MG63 (cell line): ENCODE measurements around the gene IFFO2. TPM values are rescaled to one million over a fixed set of nuclear protein-coding genes. Genes with fewer than 3 reads are reported as not detected.

Experiments used
- DNase-seq: peaks from one replicate; pipeline ENCODE4 v3.0.0-alpha.2; 2020
- H3K27me3 ChIP-seq: fragments of 250-450 bp; sonication (Bioruptor Pico); 2 replicates; pipeline ENCODE4 v1.5.1; 2020; ENCODE audit warnings: mild to moderate bottlenecking, moderate library complexity
- H3K36me3 ChIP-seq: fragments of 250-450 bp; sonication (Bioruptor Pico); 2 replicates; pipeline ENCODE4 v1.5.1; 2020; ENCODE audit warnings: mild to moderate bottlenecking, moderate library complexity
- H3K4me3 ChIP-seq: fragments of 250-450 bp; sonication (Bioruptor Pico); 2 replicates; pipeline ENCODE4 v1.5.1; 2020; ENCODE audit warnings: mild to moderate bottlenecking, moderate library complexity
- H3K9me3 ChIP-seq: fragments of 250-450 bp; sonication (Bioruptor Pico); 2 replicates; pipeline ENCODE4 v1.5.1; 2020; ENCODE audit warnings: mild to moderate bottlenecking, moderate library complexity
- total RNA-seq: library from RNA; depleted of rRNA; stranded (reverse); fragments of >200 nt; shearing (Covaris generic); gene quantifications from 2 replicates; pipeline ENCODE4 v1.2.3, GENCODE V29; 2014; ENCODE audit warnings: low replicate concordance; rRNA removed

Gene IFFO2
- total RNA-seq, 1 experiment from 2014 or later: 3.9 TPM

GRCh38 chr1:18868354-18868753 is 88.1 kb downstream of the IFFO2 start:
- Histone ChIP-seq H3K4me3 (no peak overlapping the region), H3K27me3 (no peaks in the 10 kb centered on the region), H3K9me3 (no peaks in the 10 kb centered on the region), H3K36me3 (no peaks in the 10 kb centered on the region)
- no peak for DNase-seq

GRCh38 chr1:18866846-18867245 is 89.6 kb downstream of the IFFO2 start:
- no peak for DNase-seq

DNA sequence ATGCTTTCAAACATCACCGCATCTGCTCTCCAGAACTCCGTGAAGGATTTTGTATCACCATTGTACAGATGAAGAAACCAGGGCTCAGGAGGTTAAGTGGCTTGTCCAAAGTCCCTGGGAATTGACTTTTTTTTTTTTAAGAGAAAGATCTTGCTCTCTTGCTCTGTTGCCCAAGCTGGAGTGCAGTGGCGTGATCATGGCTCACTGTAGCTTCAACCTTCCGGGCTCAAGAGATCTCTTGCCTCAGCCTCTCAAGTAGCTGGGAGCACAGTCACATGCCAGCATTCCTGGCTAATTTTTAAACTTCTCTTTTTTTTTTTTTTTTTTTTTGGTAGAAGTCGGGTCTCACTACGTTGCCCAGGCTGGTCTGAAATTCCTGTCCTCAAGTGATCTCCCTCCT is 90.2 kb downstream of the IFFO2 start:
- H3K27me3 ChIP-seq: no peaks in the 10 kb centered on the region
- no peaks in the 10 kb centered on the region for H3K36me3 ChIP-seq
- H3K9me3 ChIP-seq: no peaks in the 10 kb centered on the region
- no peak overlapping the region for H3K4me3 ChIP-seq
- no peak for DNase-seq

More at GRCh38 chr1:18866846-18867245, 89.6 kb downstream of the IFFO2 start:
- Histone ChIP-seq H3K4me3 (no peak overlapping the region), H3K27me3 (no peaks in the 10 kb centered on the region), H3K36me3 (no peaks in the 10 kb centered on the region), H3K9me3 (no peaks in the 10 kb centered on the region)

DNA sequence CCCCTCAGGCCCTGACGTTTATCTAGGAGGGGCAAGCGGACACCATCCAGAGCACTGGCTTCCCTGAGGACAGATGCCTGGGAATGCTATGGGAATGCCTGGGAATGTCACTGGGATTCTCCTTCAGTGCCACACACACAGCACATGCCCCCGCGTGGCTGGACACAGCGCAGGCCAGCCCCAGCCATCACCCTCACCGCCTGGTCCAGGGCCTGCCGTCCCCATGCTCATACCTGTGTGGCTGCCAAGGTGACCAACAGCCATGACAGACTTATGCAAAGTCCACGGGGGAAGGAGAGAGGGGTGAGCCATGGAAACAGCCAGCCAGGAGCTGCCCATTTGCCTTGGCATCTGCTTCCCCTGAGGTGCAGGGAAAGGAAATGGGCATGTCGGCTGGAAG is 91.3 kb downstream of the IFFO2 start:
- Histone ChIP-seq H3K36me3 (no peaks in the 10 kb centered on the region), H3K9me3 (no peaks in the 10 kb centered on the region), H3K27me3 (no peaks in the 10 kb centered on the region), H3K4me3 (no peak overlapping the region)
- DNase-seq: no peak

DNA sequence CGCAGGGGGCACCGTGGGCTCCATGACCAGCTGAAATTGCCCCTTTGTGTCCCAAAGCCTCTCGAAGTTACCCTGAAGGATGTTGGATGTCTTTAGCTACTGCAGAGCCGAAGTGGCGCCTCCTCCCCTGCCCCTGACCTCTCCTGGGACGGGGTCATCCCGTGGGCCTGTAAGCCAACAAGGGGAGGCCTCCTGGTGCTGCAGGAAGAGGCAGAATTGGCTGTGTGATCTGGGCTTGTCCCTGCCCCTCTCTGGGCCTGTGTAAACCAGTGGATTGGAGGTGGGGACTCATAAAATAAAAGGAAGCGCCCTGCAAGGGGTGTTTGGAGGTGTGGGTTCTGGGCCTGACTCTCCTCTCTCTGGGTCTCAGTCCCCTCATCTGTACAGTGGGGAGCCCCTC is 94.9 kb downstream of the IFFO2 start:
- H3K36me3 ChIP-seq: no peaks in the 10 kb centered on the region
- DNase-seq: no peak
- no peaks in the 10 kb centered on the region for H3K9me3 ChIP-seq
- no peaks in the 10 kb centered on the region for H3K27me3 ChIP-seq
- H3K4me3 ChIP-seq: no peak overlapping the region

- Histone ChIP-seq H3K27me3 (no peaks in the 10 kb centered on the region), H3K36me3 (no peaks in the 10 kb centered on the region), H3K9me3 (no peaks in the 10 kb centered on the region), H3K4me3 (no peak overlapping the region)
- no peak for DNase-seq
Measured at GRCh38 chr1:18861082-18861481, 95.4 kb downstream of the IFFO2 start.

DNA sequence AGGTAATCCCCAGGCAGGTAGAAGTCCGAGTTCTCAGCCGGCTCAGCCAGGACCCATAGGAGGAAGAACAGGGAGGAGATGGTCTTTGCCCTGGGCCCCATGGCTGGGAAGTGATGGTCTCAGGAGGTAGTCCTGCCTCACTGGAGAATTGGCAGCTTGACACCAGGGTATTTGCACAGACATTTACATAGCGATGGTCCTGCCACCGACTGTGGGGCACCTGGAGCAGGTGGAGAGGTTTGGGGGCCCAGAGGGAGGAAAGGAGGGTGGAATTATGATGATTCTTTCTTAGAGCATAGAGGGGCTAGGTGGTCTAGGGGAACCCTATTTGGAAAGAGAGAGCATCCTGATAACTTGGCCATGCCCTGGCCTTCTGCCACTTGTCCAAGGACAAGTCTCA is 96.9 kb downstream of the IFFO2 start, which contains the start of gene TAS1R2:
Gene TAS1R2 (minus strand): TSS at position 101 of the 400 bp plus-strand sequence. CDS start 0 bp downstream, at position 101.
- Histone ChIP-seq H3K27me3 (no peaks in the 10 kb centered on the region), H3K4me3 (no peak within 1 kb of the TSS), H3K36me3 (no peaks in the 10 kb centered on the region), H3K9me3 (no peaks in the 10 kb centered on the region)
- no peak for DNase-seq

DNA sequence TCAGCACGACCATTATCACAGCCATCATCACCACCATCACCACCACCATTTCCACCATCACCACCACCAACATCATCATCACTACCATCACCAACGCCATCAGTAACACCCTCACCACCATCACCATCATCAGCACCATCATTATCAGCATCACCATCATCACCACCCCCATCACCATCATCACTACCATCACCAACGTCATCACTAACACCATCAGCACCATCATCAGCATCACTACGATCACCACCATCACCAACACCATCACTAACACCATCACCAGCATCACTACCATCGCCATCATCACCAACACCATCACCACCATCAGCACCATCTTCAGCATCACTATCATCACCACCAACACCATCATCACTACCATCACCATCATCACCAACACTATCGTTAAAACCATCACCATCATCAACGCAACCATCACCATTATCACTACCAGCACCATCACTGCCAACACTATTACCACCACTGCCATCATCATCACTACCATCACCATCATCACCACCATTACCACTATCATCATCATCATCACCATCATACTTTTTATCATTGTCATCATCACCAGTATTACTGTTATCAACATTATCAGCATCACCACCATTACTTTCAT is 98.3 kb downstream of the IFFO2 start:
- H3K36me3 ChIP-seq: no peaks in the 10 kb centered on the region
- no peaks in the 10 kb centered on the region for H3K27me3 ChIP-seq
- no peak for DNase-seq
- H3K4me3 ChIP-seq: no peak overlapping the region
- H3K9me3 ChIP-seq: no peaks in the 10 kb centered on the region

DNA sequence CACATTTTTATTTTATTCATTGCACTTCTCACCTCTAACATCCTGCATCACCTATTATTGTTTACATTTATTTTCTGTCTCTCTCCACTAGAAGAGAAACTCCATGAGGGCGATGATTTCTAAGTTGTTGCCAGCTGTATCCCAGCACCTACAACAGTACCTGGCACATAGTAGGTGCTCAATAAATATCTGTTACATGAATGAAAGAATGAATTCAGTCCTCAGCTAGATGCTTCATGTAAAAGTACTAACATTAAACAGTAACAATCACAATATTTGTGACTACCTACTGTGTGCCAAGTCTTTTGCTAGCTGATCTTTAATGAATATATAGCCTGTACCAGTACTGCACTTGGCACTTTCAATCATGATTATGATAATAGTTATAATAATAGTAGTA is 100.0 kb downstream of the IFFO2 start:
- Histone ChIP-seq H3K36me3 (no peaks in the 10 kb centered on the region), H3K9me3 (no peaks in the 10 kb centered on the region), H3K27me3 (peaks cover 6% of the 10 kb centered on the region), H3K4me3 (no peak overlapping the region)
- DNase-seq: no peak

DNA sequence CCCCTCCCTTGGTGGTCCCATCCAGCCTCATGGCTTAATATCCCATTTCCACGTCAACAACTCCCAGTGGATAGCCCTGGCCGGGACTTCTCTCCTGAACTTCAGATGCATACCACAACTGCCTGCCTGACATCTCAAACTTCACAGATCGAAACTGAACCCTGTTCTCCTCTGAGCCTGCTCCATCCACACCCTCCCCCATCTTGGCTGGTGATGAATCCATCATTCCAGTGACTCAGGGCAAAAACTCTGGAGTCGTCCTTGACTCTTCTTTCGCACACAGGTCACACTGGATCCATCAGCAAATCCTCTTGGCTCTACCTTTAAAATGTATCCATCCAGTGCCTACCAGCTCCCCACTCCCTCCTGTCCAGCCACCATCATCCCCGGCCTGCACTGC is 100.9 kb downstream of the IFFO2 start:
- Histone ChIP-seq H3K36me3 (no peaks in the 10 kb centered on the region), H3K9me3 (no peaks in the 10 kb centered on the region), H3K4me3 (no peak overlapping the region), H3K27me3 (peaks cover 8% of the 10 kb centered on the region)
- DNase-seq: no peak

- no peaks in the 10 kb centered on the region for H3K36me3 ChIP-seq
- no peak overlapping the region for H3K4me3 ChIP-seq
- no peaks in the 10 kb centered on the region for H3K9me3 ChIP-seq
- DNase-seq: no peak
- peaks cover 8% of the 10 kb centered on the region for H3K27me3 ChIP-seq
Measured at GRCh38 chr1:18854331-18855025, 102.0 kb downstream of the IFFO2 start.

Other genes starting within 250 kb of the IFFO2 start
- gene TAS1R2, start 97.0 kb downstream of the IFFO2 start, total RNA-seq: not detected in 2 replicates
- gene ALDH4A1, start 54.1 kb downstream of the IFFO2 start, total RNA-seq: 5.3 and 23.6 TPM in 2 replicates